Tibial nerve (tissue), 4 donors: Measurements from ENCODE around the gene MYO1A.

Source experiments
- EP300 ChIP-seq, 2 donors: sonication (generic); formaldehyde crosslinking; IDR thresholded peaks; one replicate each; pipeline ENCODE4 v1.6.1; 2017; ENCODE audit warnings: antibody characterized with exemption in 2 of 2, mild to moderate bottlenecking in 1 of 2
- TF ChIP-seq, protein P1 (sequence below), 5 experiments: fragments of 200-600 bp in 3 of 5; fragments of 450-650 bp in 2 of 5; sonication (generic) in 3 of 5; IDR thresholded peaks; one replicate each; pipeline ENCODE4 v1.5.1; 2016 to 2019; ENCODE audit warnings: antibody characterized with exemption in 5 of 5, mild to moderate bottlenecking in 3 of 5, moderate library complexity in 2 of 5

DNA sequence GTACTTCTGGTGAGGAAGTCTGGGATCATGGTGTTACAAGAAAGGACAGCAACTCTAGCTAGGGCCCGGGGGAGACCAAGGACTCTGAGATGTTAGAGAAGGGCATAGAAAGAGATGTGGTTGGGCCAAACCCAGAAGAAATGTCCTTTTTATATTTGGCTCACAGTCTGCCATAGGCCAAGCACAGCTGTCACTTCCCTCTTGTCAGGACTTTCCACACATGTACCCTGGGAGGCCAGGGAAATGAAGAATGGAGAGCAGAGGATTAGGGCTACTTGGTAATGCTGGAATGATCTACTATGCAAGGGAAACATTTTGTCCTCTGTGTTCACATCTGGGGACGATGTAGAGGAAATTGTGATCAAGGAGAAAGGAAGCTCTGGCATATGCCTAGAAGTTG is 9.2 kb downstream of the MYO1A start:
- TF ChIP-seq, protein P1, sequence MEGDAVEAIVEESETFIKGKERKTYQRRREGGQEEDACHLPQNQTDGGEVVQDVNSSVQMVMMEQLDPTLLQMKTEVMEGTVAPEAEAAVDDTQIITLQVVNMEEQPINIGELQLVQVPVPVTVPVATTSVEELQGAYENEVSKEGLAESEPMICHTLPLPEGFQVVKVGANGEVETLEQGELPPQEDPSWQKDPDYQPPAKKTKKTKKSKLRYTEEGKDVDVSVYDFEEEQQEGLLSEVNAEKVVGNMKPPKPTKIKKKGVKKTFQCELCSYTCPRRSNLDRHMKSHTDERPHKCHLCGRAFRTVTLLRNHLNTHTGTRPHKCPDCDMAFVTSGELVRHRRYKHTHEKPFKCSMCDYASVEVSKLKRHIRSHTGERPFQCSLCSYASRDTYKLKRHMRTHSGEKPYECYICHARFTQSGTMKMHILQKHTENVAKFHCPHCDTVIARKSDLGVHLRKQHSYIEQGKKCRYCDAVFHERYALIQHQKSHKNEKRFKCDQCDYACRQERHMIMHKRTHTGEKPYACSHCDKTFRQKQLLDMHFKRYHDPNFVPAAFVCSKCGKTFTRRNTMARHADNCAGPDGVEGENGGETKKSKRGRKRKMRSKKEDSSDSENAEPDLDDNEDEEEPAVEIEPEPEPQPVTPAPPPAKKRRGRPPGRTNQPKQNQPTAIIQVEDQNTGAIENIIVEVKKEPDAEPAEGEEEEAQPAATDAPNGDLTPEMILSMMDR (IDR thresholded peaks at IDR 0.05), result no peak
- no peak for TF ChIP-seq EP300 (IDR thresholded peaks at IDR 0.05)
